Activated naive CD4-positive, alpha-beta T cell treated with anti-CD3 and anti-CD28 coated beads, Interleukin-2, amount 50 U/mL, for 24 hours (primary cell): Measurements from ENCODE around the gene SPARC.
"Not testable (repeated sequence)": the region's sequence is repeated elsewhere in the genome, so short reads cannot be mapped to it uniquely, and the experiment has no call there.

ENCODE experiments used
- H3K27ac Mint-ChIP-seq: one replicate; pipeline ENCODE4 v1.8.0; 2021; ENCODE audit warnings: mild to moderate bottlenecking, mixed read lengths
- H3K27me3 Mint-ChIP-seq: one replicate; pipeline ENCODE4 v1.8.0; 2021; ENCODE audit warnings: mixed read lengths
- H3K36me3 Mint-ChIP-seq: one replicate; pipeline ENCODE4 v1.8.0; 2021; ENCODE audit warnings: mixed read lengths
- H3K4me1 Mint-ChIP-seq: one replicate; pipeline ENCODE4 v1.8.0; 2021; ENCODE audit warnings: mixed read lengths
- H3K4me3 Mint-ChIP-seq: one replicate; pipeline ENCODE4 v1.8.0; 2021; ENCODE audit warnings: mild to moderate bottlenecking, mixed read lengths
- H3K9me3 Mint-ChIP-seq: one replicate; pipeline ENCODE4 v1.8.0; 2021; ENCODE audit warnings: mixed read lengths

Gene SPARC

DNA sequence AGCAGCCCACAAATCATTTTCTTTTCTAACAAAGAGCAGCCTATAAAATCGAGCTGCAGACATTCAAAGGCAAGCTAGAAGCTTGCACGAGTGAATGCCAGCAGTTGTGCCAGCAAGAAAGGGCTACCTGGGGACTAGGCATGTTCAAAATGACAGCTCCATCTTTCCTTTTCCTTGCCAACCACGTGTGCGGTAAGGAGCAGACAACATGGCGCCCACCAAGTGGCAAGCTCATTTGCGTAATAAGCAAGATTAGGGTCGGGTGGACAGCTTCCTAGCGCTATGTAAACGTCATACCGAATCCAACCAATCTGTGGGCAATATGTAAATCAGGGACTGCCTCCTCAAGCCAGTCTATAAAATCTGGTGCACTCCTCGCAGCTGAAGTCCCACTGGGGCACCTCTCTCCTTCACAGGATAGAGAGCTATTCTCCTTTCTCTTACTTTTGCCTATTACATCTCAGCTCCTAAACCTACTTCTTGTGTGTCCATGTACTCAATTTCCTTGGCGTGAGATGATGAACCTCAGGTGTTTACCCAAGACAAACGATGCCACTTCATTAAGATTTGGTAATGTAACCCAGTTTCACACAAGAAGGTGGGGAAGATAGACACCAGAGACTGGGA lies 22.5 kb upstream of the SPARC start:
- H3K4me1 Mint-ChIP-seq, result no peaks in the 10 kb centered on the region
- peaks cover 9% of the 10 kb centered on the region for H3K27me3 Mint-ChIP-seq
- H3K4me3 Mint-ChIP-seq, result no peak overlapping the region
- H3K36me3 Mint-ChIP-seq, result no peaks in the 10 kb centered on the region
- H3K9me3 Mint-ChIP-seq, result peaks cover 7% of the 10 kb centered on the region
- no peak overlapping the region for H3K27ac Mint-ChIP-seq

DNA sequence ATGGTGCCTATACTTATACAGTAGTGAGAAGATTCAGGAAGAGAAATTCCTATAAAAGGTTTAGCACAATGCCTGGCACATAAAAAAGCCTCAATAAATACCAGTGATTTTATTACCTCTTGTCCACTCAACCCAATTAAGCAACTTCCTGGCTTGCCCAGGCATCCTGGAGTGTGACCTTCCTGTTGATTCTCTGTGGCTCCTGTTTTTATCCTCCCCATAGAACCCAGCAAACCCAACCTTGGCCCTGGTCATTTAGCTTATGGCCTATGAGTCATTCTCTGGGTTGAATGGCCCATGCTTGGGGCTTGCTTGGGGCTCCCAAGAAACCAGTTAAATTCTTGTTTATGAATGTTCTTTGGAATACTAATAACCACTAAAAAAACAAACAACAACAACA lies 21.4 kb upstream of the SPARC start:
- Mint-ChIP-seq H3K36me3 (no peaks in the 10 kb centered on the region), H3K27ac (no peak overlapping the region), H3K27me3 (peaks cover 8% of the 10 kb centered on the region)

DNA sequence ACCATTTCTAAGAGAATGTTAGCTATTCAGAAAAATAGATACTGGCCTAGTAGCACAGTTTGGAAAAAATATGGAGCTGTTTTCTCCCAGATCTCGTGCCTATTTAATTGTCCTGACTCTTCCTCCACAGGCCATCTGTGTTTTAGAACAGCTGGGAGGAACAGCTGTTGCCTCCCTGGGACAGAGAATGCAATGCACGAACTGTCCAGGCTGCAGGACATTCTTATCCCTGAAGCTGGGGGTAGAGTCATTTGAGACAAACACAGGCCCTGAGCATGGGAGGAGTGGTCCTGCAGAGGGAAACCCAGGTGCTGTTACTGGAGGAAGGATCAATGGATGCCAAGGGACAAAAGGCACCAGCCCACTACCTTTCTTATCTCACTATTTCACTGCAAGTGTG lies 20.9 kb upstream of the SPARC start:
- Mint-ChIP-seq H3K36me3 (no peaks in the 10 kb centered on the region), H3K27me3 (peaks cover 4% of the 10 kb centered on the region)

More for the DNA sequence above, 21.4 kb upstream of the SPARC start:
- no peak overlapping the region for H3K4me3 Mint-ChIP-seq
- peaks cover 7% of the 10 kb centered on the region for H3K9me3 Mint-ChIP-seq
- no peaks in the 10 kb centered on the region for H3K4me1 Mint-ChIP-seq

GRCh38 chr5:151706906-151707305 lies 20.2 kb upstream of the SPARC start:
- Mint-ChIP-seq H3K27ac (no peak overlapping the region), H3K9me3 (peaks cover under 1% of the 10 kb centered on the region), H3K4me3 (no peak overlapping the region), H3K4me1 (no peaks in the 10 kb centered on the region), H3K36me3 (no peaks in the 10 kb centered on the region), H3K27me3 (no peaks in the 10 kb centered on the region)

More for the DNA sequence above, 20.9 kb upstream of the SPARC start:
- H3K4me3 Mint-ChIP-seq, result no peak overlapping the region
- no peaks in the 10 kb centered on the region for H3K4me1 Mint-ChIP-seq
- H3K9me3 Mint-ChIP-seq, result peaks cover 7% of the 10 kb centered on the region
- H3K27ac Mint-ChIP-seq, result no peak overlapping the region

GRCh38 chr5:151703780-151704179 lies 17.1 kb upstream of the SPARC start:
- Mint-ChIP-seq H3K4me1 (no peaks in the 10 kb centered on the region), H3K4me3 (no peak overlapping the region), H3K27me3 (no peaks in the 10 kb centered on the region), H3K27ac (no peak overlapping the region), H3K9me3 (no peaks in the 10 kb centered on the region), H3K36me3 (no peaks in the 10 kb centered on the region)

- Mint-ChIP-seq H3K27ac (no peak overlapping the region), H3K27me3 (no peaks in the 10 kb centered on the region), H3K9me3 (no peaks in the 10 kb centered on the region), H3K36me3 (no peaks in the 10 kb centered on the region), H3K4me3 (no peak overlapping the region), H3K4me1 (no peaks in the 10 kb centered on the region)
Measured at GRCh38 chr5:151703227-151703626, 16.5 kb upstream of the SPARC start.

DNA sequence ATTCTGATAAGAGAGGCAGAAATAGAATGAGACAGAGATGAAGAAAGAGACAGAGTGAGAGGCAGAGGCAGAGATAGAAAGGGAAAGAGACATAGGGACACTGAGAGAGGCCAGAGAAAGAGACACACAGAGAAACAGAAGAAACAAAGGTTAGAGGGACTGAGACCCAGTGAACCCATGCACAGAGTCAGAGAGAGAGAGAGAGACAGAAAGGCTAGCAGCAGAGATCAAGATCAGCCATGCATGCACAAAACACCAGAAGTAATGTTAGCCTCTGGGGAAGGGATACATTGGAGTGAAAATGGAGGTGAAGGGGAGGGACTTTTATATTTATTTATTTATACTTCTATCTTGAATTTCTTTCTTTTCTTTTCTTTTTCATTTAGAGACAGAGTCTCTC lies 14.1 kb upstream of the SPARC start:
- Mint-ChIP-seq H3K4me3 (no peak overlapping the region), H3K36me3 (no peaks in the 10 kb centered on the region), H3K27ac (no peak overlapping the region)

GRCh38 chr5:151700296-151700695 lies 13.6 kb upstream of the SPARC start:
- Mint-ChIP-seq H3K4me1 (no peaks in the 10 kb centered on the region), H3K27ac (no peak overlapping the region), H3K4me3 (no peak overlapping the region), H3K36me3 (no peaks in the 10 kb centered on the region), H3K27me3 (no peaks in the 10 kb centered on the region), H3K9me3 (no peaks in the 10 kb centered on the region)

More for the DNA sequence above, 14.1 kb upstream of the SPARC start:
- H3K4me1 Mint-ChIP-seq, result no peaks in the 10 kb centered on the region
- no peaks in the 10 kb centered on the region for H3K9me3 Mint-ChIP-seq
- no peaks in the 10 kb centered on the region for H3K27me3 Mint-ChIP-seq

DNA sequence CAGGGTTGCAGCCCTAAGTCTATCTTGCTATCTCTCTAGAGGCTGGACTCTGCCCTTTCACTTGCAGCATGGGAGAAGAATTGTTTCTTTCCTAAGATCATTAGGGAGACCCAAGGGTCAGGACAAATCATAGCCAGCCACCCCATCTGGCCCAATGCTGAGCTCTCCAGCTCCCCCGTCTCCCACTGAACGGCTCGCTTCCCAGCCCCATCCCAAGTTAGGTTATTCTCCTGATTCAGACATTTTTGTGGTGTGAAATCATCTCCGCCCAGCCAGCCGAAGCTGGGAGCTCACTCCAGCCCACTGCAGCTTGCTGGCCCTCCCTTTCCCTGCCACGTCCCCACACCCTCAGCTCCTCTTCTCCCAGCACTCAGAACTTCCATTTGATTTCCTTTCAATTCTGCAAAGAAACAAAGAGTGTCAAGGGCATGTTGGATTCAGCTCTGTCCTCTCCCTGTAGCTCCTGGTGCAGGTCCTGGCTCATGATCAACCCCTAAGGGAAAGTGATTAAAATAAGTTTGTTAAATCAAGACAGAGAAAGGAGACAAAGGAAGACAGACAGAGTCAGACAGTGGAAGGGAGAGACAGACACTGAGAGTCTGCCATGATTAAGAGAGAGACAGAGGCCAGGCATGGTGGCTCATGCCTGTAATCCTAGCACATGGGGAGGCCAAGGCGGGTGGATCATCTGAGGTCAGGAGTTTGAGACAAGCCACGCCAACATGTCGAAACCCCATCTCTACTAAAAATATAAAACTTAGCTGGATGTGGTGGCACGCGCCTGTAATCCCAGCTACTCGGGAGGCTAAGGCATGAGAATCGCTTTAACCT lies 12.6 kb upstream of the SPARC start:
- Mint-ChIP-seq H3K4me1 (no peaks in the 10 kb centered on the region), H3K36me3 (no peaks in the 10 kb centered on the region), H3K4me3 (no peak overlapping the region), H3K27ac (no peak overlapping the region), H3K27me3 (no peaks in the 10 kb centered on the region), H3K9me3 (no peaks in the 10 kb centered on the region)

DNA sequence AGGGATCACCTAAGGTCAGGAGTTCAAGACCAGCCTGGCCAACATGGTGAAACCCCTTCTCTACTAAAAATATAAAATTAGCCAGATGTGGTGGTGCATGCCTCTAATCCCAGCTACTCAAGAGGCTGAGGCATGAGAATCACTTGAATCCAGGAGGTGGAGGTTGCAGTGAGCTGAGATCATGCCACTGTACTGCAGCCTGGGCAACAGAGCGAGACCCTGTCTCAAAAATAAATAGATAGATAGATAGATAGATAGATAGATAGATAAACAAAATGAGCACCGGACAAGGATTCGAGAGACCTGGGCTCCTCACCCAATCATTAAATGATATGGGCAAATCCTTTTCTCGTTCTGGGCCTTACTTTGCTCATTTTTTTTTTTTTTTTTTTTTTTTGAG lies 11.4 kb upstream of the SPARC start:
- H3K27me3 Mint-ChIP-seq, H3K4me1 Mint-ChIP-seq, H3K36me3 Mint-ChIP-seq, H3K27ac Mint-ChIP-seq, H3K9me3 Mint-ChIP-seq, H3K4me3 Mint-ChIP-seq: not testable (repeated sequence)

GRCh38 chr5:151697452-151697851 lies 10.7 kb upstream of the SPARC start:
- Mint-ChIP-seq H3K27me3 (no peaks in the 10 kb centered on the region), H3K4me3 (no peak overlapping the region), H3K4me1 (no peaks in the 10 kb centered on the region), H3K36me3 (no peaks in the 10 kb centered on the region), H3K27ac (no peak overlapping the region), H3K9me3 (no peaks in the 10 kb centered on the region)

DNA sequence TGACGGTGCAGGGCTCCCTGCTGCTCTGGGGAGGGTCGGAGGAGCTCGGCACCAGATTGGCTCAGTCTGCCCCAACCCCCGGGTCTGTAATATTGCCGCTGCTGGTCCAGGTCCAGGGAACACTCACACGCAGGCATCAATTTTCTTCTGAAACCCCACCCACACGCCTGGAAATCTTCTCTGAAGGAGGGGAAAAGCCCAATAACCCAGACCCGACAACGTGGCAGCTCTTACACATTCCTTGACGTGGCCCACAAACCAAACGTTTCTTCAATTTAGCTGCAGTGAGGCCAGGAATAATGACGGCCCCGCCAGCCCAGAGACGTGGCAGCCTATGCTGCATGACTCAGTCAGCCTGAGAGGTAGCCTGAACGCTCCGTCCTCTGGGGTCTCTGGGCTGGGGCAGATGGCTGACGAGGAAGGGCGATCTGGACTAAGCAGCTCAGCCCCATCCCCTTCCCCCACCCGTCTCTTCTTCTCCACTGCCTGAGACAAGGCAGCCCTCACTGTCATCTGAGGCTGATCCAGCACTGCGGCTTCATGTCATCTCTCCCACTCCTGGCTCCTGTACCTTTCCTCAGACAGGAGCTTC lies 9.9 kb upstream of the SPARC start:
- Mint-ChIP-seq H3K4me3 (no peak overlapping the region), H3K36me3 (no peaks in the 10 kb centered on the region), H3K9me3 (no peaks in the 10 kb centered on the region), H3K4me1 (no peaks in the 10 kb centered on the region), H3K27me3 (no peaks in the 10 kb centered on the region), H3K27ac (no peak overlapping the region)

DNA sequence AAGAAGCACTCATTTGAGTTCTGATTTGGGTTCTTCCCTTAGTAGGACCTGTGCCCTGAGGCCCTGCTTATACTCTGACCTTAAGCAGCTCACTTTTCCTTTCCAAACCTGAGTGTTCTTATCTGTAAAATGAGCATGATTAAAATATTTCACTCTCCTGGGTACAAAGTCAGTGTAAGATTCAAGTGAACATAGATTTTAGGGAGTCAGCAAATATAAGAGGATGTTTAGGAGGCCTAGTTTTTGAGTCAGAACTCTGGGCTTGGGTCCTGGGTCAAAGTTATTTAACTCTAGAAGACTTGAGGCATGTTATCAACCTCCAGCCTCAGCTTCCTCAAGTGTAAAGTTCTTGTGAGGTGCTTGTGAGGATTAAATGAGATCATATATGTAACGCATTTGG lies 8.7 kb upstream of the SPARC start:
- Mint-ChIP-seq H3K4me1 (no peaks in the 10 kb centered on the region), H3K9me3 (no peaks in the 10 kb centered on the region), H3K4me3 (no peak overlapping the region), H3K27me3 (no peaks in the 10 kb centered on the region), H3K27ac (no peak overlapping the region), H3K36me3 (no peaks in the 10 kb centered on the region)

DNA sequence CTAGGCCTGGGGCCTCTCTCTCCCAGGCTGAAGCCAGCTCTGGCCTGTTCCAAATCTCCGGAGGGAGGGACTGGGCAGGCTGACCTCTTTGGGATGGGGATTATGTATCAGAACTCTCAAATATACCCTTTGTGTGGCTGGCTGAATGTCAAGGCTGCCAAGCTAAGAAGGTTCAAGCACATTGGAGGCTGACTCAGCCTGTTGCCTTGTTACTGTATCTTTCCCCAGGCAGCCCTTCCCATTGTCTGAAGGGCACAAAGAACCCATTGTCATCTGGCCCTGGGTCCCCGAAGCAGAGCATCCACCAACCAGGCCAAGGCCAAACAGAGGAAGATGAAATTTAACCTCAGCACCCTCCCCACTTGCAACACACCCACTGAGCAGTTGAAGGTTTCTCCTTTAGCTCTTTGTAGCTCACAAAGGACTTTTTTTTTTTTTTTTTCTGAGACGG lies 7.3 kb upstream of the SPARC start:
- H3K4me3 Mint-ChIP-seq, result no peak overlapping the region
- no peaks in the 10 kb centered on the region for H3K36me3 Mint-ChIP-seq
- H3K27me3 Mint-ChIP-seq, result no peaks in the 10 kb centered on the region
- H3K4me1 Mint-ChIP-seq, result no peaks in the 10 kb centered on the region
- no peaks in the 10 kb centered on the region for H3K9me3 Mint-ChIP-seq
- no peak overlapping the region for H3K27ac Mint-ChIP-seq

- Mint-ChIP-seq H3K4me1 (no peaks in the 10 kb centered on the region), H3K36me3 (no peaks in the 10 kb centered on the region)
Measured at GRCh38 chr5:151692312-151692711, 5.6 kb upstream of the SPARC start.

GRCh38 chr5:151691706-151692105 lies 5.0 kb upstream of the SPARC start:
- Mint-ChIP-seq H3K36me3 (no peaks in the 10 kb centered on the region), H3K4me3 (no peak overlapping the region), H3K4me1 (peaks cover 5% of the 10 kb centered on the region), H3K27me3 (peaks cover 5% of the 10 kb centered on the region), H3K9me3 (no peaks in the 10 kb centered on the region), H3K27ac (no peak overlapping the region)

More at GRCh38 chr5:151692312-151692711, 5.6 kb upstream of the SPARC start:
- H3K27me3 Mint-ChIP-seq, result peaks cover 3% of the 10 kb centered on the region
- H3K9me3 Mint-ChIP-seq, result no peaks in the 10 kb centered on the region
- H3K4me3 Mint-ChIP-seq, result no peak overlapping the region
- no peak overlapping the region for H3K27ac Mint-ChIP-seq
